OCI-LY7 (cell line): ENCODE measurements around the gene VDR. TPM values are rescaled to one million over a fixed set of nuclear protein-coding genes. Genes with fewer than 3 reads are reported as not detected.
A peak's percentile ranks its signal among the peaks of the same experiment; 100 is the strongest.

Experiments
- BruUV-seq: library from RNA; stranded (reverse); fragments of 400-500 nt; replicated peaks from 2 replicates; lab custom pipeline; 2021; lab: Mats Ljungman, UMichigan
- CTCF ChIA-PET: fragments of 300-600 bp; sonication (Branson Sonifier 250); formaldehyde crosslinking; loops from one replicate; lab custom pipeline; 2022; ENCODE audit warnings: antibody characterized with exemption; ENCODE audit not compliant: unreplicated experiment; lab: Charles Lee
- POLR2A ChIA-PET: fragments of 300-600 bp; sonication (Branson Sonifier 250); formaldehyde crosslinking; loops from one replicate; lab custom pipeline; 2022; ENCODE audit warnings: antibody characterized with exemption; lab: Charles Lee
- DNase-seq: peaks from one replicate; pipeline ENCODE4 v3.0.0-alpha.2; 2015; ENCODE audit warnings: low spot score
- H2AFZ ChIP-seq: fragments of 200-600 bp; sonication (generic), shearing (Covaris generic); 2 replicates; pipeline ENCODE4 v1.6.1; 2014; ENCODE audit warnings: mild to moderate bottlenecking, antibody characterized with exemption, low read length, moderate library complexity
- H3K27ac ChIP-seq: fragments of 200-600 bp; sonication (generic); 2 replicates; pipeline ENCODE4 v1.5.1; 2014; ENCODE audit warnings: mixed run types, low read depth, mild to moderate bottlenecking, moderate library complexity, low read length, inconsistent platforms; ENCODE audit not compliant: poor library complexity, severe bottlenecking
- H3K36me3 ChIP-seq: fragments of 200-600 bp; sonication (generic); 2 replicates; pipeline ENCODE4 v1.6.1; 2014; ENCODE audit warnings: mild to moderate bottlenecking, antibody characterized with exemption, low read length, moderate library complexity, mixed read lengths; ENCODE audit not compliant: insufficient read depth
- H3K4me1 ChIP-seq: fragments of 200-600 bp; sonication (generic); 2 replicates; pipeline ENCODE4 v1.5.1; 2014; ENCODE audit warnings: mild to moderate bottlenecking, low read length; ENCODE audit not compliant: insufficient read depth, poor library complexity, severe bottlenecking
- H3K4me2 ChIP-seq: fragments of 200-600 bp; sonication (generic); 2 replicates; pipeline ENCODE4 v1.6.1; 2014; ENCODE audit warnings: mild to moderate bottlenecking, low read length
- H3K4me3 ChIP-seq: fragments of 200-600 bp; sonication (generic); 2 replicates; pipeline ENCODE4 v1.5.1; 2014; ENCODE audit warnings: mild to moderate bottlenecking, low read depth, low read length; ENCODE audit not compliant: poor library complexity, severe bottlenecking
- H3K79me2 ChIP-seq: fragments of 200-600 bp; sonication (generic); 2 replicates; pipeline ENCODE4 v1.6.1; 2016; ENCODE audit warnings: low read depth, mild to moderate bottlenecking, low read length, moderate library complexity, mixed read lengths; ENCODE audit not compliant: insufficient read depth
- H3K9me2 ChIP-seq: fragments of 200-600 bp; sonication (generic); 2 replicates; pipeline ENCODE4 v1.6.1; 2016; ENCODE audit warnings: mild to moderate bottlenecking, low read length, mixed read lengths; ENCODE audit not compliant: insufficient read depth
- H3K9me3 ChIP-seq: fragments of 200-600 bp; sonication (generic); 2 replicates; pipeline ENCODE4 v1.6.1; 2014; ENCODE audit warnings: mild to moderate bottlenecking, mixed run types, low read length, mixed read lengths
- H4K20me1 ChIP-seq: fragments of 200-600 bp; sonication (generic); 2 replicates; pipeline ENCODE4 v1.6.1; 2014; ENCODE audit warnings: mild to moderate bottlenecking, antibody characterized with exemption, low read length, moderate library complexity, mixed read lengths; ENCODE audit not compliant: insufficient read depth
- CTCF ChIP-seq: fragments of 200-600 bp; sonication (generic); conservative IDR thresholded peaks from 2 replicates; pipeline ENCODE4 v1.5.1; 2014; ENCODE audit warnings: mild to moderate bottlenecking, antibody characterized with exemption, low read length, moderate library complexity, mixed read lengths
- EZH2phosphoT487 ChIP-seq: fragments of 200-600 bp; sonication (generic); IDR thresholded peaks from 2 replicates; pipeline ENCODE4 v1.6.1; 2018; ENCODE audit warnings: low read depth, borderline replicate concordance, mild to moderate bottlenecking, mixed run types, antibody characterized with exemption, low read length, moderate library complexity, mixed read lengths
- intact Hi-C: fragments of 100-400 bp; cut with micrococcal nuclease; formaldehyde crosslinking; loops from one replicate; pipeline ENCODE4 v1.10.0; 2022; ENCODE audit not compliant: unreplicated experiment
- total RNA-seq, 2 experiments: library from RNA; depleted of rRNA in 1 of 2; stranded (reverse); fragments of >200 nt in 1 of 2; shearing (Covaris generic) in 1 of 2; gene quantifications; 2 replicates each; pipeline ENCODE4 v1.2.3, GENCODE V29; 2014 to 2022

VDR gene
- total RNA-seq, 2 experiments from 2014 or later = 1.9 to 5.4 TPM

- no TSS peak for BruUV-seq
- POLR2A ChIA-PET = interaction anchor here (0.8 to 2.0 kb wide), 4 partner anchors 9 to 59 kb away, joined by 3 to 11 read pairs (median 4); no protein-coding TSS in a partner anchor
Observed at GRCh38 chr12:47894652-47895051, 10.1 kb downstream of the VDR start.

GRCh38 chr12:47894068-47894467 lies 10.7 kb downstream of the VDR start:
- intact Hi-C loops = no loop called here
- Histone ChIP-seq H2AFZ (no peak overlapping the region), H4K20me1 (no peaks in the 10 kb centered on the region), H3K4me2 (peak overlapping the region; percentile 57), H3K9me2 (no peaks in the 10 kb centered on the region), H3K4me1 (peaks cover 32% of the 10 kb centered on the region), H3K27ac (peak overlapping the region; percentile 19), H3K4me3 (no peak overlapping the region), H3K79me2 (no peaks in the 10 kb centered on the region), H3K36me3 (no peaks in the 10 kb centered on the region), H3K9me3 (no peaks in the 10 kb centered on the region)
- ChIA-PET POLR2A (interaction anchor here (0.6 to 2.0 kb wide), 4 partner anchors 10 to 60 kb away, joined by 3 to 11 read pairs (median 3); no protein-coding TSS in a partner anchor), CTCF (interaction anchor here (0.5 to 2.4 kb wide), 2 partner anchors 10 to 11 kb away, joined by 3 to 12 read pairs; no protein-coding TSS in a partner anchor)
- no peak for TF ChIP-seq CTCF
- no peak for TF ChIP-seq EZH2phosphoT487
- DNase-seq = peak; percentile 61
- no TSS peak for BruUV-seq

More at GRCh38 chr12:47894652-47895051, 10.1 kb downstream of the VDR start:
- H3K4me3 ChIP-seq = no peak overlapping the region
- no peak for DNase-seq
- H4K20me1 ChIP-seq = no peaks in the 10 kb centered on the region
- H3K4me2 ChIP-seq = peak overlapping the region; percentile 57
- peaks cover 28% of the 10 kb centered on the region for H3K4me1 ChIP-seq
- H3K36me3 ChIP-seq = no peaks in the 10 kb centered on the region
- no peaks in the 10 kb centered on the region for H3K9me2 ChIP-seq
- no peak overlapping the region for H2AFZ ChIP-seq
- H3K9me3 ChIP-seq = no peaks in the 10 kb centered on the region
- peak overlapping the region; percentile 19 for H3K27ac ChIP-seq
- intact Hi-C loops = no loop called here
- CTCF ChIA-PET = interaction anchor here (0.5 to 2.4 kb wide), 2 partner anchors 10 kb away, joined by 3 to 12 read pairs; no protein-coding TSS in a partner anchor
- H3K79me2 ChIP-seq = no peaks in the 10 kb centered on the region
- TF ChIP-seq CTCF = no peak
- TF ChIP-seq EZH2phosphoT487 = no peak

- no peaks in the 10 kb centered on the region for H3K36me3 ChIP-seq
- H3K9me3 ChIP-seq = no peaks in the 10 kb centered on the region
- TF ChIP-seq CTCF (no peak), EZH2phosphoT487 (no peak)
- no peak overlapping the region for H3K4me3 ChIP-seq
- intact Hi-C loops = no loop called here
- no peak overlapping the region for H2AFZ ChIP-seq
- no peaks in the 10 kb centered on the region for H3K79me2 ChIP-seq
- no TSS peak for BruUV-seq
- no peaks in the 10 kb centered on the region for H3K9me2 ChIP-seq
- no peak overlapping the region for H3K4me2 ChIP-seq
- H3K27ac ChIP-seq = no peak overlapping the region
- ChIA-PET CTCF (interaction anchor here (1.0 to 2.4 kb wide), 2 partner anchors 8 to 10 kb away, joined by 8 to 12 read pairs; no protein-coding TSS in a partner anchor), POLR2A (interaction anchor here (0.7 to 0.8 kb wide), 3 partner anchors 24 to 78 kb away, joined by 3 to 4 read pairs (median 3); no protein-coding TSS in a partner anchor)
- no peak for DNase-seq
- H3K4me1 ChIP-seq = peaks cover 40% of the 10 kb centered on the region
- no peaks in the 10 kb centered on the region for H4K20me1 ChIP-seq
Observed at GRCh38 chr12:47892819-47893218, 12.0 kb downstream of the VDR start.
